Measurements from ENCODE around the gene LYSMD1.

GRCh38 chr1:151128800-151129199 is 36.9 kb downstream of the LYSMD1 start:
- TF ChIP-seq CTCF (conservative IDR thresholded peaks at IDR 0.05; ENCODE audit: low read length) (no peak), EZH2phosphoT487 (IDR thresholded peaks at IDR 0.05; ENCODE audit: borderline replicate concordance, low read depth, low read length) (no peak)
